ENCODE data around the gene KRT9.

The KRT9 gene

DNA sequence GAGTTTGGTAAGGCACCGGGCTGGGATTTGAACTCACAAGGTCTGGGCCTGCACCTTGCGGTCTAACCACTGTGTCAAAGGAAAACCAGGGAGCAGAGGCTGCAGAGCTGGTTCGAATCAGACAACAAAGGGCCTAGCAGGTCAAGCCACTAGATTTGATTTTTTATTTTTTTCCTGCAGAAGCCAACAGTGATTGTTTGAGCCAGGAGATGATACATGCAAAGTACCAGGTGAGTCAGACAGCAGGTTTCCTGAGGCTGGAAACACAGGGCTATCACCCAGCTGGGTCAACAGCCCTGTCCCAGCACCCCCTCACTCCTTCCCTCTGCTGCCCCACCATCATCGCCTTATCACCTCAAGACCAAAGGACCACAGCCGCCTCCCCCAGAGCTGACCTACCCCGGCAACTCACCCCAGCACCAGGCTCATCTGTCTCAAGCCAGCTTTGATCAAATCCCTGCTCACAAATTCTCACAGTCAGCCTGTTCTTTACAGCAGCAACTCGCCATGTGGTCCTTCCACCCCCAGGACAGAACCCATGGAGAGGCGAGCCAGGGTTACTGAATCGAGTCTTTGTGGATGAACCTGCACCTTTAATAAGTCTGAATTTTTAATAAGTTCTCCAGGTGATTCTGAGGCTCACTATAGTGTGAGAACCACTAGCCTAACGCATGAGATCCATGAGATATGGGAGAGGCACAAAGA lies 30.8 kb downstream of the KRT9 start:
- no peak overlapping the region for H3K4me3 ChIP-seq (ENCODE audit: low read depth, low read length)

DNA sequence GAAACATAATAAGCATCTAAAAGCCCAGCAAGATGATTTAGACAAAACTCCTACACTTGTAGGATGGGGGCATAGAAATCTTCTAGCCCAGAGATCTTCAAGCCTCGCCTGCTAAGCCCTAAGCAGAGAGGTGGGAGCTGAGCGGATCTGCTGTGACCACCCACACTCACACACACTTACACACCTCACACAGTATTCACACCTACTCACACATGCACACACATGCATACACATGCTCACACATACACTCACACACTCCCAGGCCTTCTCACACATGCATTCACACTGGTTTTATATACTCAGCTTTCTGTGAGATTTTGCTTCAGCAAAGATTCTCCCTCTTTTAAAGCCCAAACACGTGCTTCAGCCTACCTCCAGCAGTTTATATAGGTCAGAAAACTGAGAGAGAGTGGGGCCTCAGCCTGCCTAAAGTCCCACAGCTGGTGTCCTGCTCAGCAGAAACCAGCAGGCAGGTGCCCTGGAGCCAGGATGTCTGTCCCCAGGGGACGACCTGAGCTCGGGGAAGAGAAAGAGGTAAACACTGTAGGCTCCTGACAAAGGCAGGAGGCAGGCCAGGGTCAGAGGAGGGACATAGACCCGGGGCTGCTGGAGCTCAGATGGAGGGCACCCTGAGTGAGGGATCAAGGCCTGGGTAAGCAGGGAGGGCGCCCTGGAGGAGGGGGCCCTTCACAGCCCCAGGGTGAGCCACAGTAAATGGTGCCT lies 31.7 kb downstream of the KRT9 start:
- no peak for DNase-seq (ENCODE audit: low read depth)
- TF ChIP-seq, protein P1, sequence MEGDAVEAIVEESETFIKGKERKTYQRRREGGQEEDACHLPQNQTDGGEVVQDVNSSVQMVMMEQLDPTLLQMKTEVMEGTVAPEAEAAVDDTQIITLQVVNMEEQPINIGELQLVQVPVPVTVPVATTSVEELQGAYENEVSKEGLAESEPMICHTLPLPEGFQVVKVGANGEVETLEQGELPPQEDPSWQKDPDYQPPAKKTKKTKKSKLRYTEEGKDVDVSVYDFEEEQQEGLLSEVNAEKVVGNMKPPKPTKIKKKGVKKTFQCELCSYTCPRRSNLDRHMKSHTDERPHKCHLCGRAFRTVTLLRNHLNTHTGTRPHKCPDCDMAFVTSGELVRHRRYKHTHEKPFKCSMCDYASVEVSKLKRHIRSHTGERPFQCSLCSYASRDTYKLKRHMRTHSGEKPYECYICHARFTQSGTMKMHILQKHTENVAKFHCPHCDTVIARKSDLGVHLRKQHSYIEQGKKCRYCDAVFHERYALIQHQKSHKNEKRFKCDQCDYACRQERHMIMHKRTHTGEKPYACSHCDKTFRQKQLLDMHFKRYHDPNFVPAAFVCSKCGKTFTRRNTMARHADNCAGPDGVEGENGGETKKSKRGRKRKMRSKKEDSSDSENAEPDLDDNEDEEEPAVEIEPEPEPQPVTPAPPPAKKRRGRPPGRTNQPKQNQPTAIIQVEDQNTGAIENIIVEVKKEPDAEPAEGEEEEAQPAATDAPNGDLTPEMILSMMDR (IDR thresholded peaks at IDR 0.05; ENCODE audit: low read depth, low read length, missing control alignments), result no peak
- no peak overlapping the region for H3K4me3 ChIP-seq (ENCODE audit: low read depth, low read length)

More for the DNA sequence above, 30.8 kb downstream of the KRT9 start:
- DNase-seq (ENCODE audit: low read depth), result no peak
- TF ChIP-seq, protein P1 (IDR thresholded peaks at IDR 0.05; ENCODE audit: low read depth, low read length, missing control alignments), result no peak

DNA sequence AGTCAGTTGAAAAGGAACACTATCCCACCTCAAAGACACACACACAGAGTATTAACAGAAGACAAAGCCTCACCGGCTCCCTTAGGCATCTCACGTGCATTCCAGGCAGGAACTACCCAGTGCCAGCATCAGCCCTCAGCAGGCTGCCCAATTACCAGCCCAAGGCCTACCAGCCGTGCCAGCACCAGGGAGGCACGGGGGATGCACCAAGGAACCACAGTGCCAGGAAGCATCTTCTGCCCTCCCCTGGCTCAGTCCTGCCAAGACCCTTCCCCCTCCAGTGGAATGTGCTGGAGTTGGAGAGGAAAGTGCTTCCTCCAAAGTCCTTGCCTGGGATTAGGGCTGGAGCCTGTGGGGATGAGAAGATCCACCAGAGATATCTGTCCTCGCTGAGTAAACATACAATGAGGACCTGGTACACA lies 32.8 kb downstream of the KRT9 start:
- TF ChIP-seq, protein P1 (IDR thresholded peaks at IDR 0.05; ENCODE audit: low read depth, low read length, missing control alignments), result no peak
- no peak for DNase-seq (ENCODE audit: low read depth)
- no peak overlapping the region for H3K4me3 ChIP-seq (ENCODE audit: low read depth, low read length)

DNA sequence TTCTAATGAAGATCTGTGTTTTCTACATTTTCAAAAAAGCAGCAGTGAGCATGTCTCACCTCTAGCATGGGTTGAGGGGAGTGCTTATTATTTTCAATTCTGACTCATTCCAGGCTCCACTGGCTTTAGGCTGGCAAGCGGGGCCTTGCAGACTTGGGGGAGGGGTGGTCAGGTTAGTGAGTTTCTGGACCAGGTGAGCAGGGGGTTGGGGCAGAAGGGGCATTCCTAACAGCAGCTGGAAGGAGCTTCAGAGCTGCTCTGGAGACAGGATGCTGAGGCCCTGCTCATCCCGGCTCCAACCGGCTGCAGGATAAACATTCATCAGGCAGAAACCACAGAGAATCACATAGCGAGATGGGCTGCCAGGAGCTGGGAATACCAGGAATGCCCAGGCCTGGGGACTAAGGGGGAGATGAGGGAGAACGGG lies 33.3 kb downstream of the KRT9 start:
- no peak overlapping the region for H3K4me3 ChIP-seq (ENCODE audit: low read depth, low read length)
- TF ChIP-seq, protein P1 (IDR thresholded peaks at IDR 0.05; ENCODE audit: low read depth, low read length, missing control alignments), result no peak
- DNase-seq (ENCODE audit: low read depth), result no peak

DNA sequence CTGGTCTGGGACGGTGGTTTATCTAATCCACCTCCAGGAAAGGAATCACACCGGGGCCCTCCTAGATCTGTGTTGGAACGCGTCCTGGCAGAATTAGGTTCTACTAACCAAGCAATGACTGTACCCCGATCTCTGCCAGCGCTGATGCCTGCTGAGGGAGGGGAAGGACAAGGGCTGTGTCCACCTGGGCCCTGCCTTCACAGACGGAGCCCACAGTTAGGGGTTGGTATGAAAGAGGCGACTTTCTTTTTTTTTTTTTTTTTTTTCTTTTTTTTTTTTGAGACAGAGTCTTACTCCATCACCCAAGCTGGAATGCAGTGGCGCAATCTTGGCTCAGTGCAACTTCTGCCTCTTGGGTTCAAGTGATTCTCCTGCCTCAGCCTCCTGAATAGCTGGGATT lies 33.9 kb downstream of the KRT9 start:
- TF ChIP-seq, protein P1 (IDR thresholded peaks at IDR 0.05; ENCODE audit: low read depth, low read length, missing control alignments), result no peak
- H3K4me3 ChIP-seq (ENCODE audit: low read depth, low read length), result no peak overlapping the region
- DNase-seq (ENCODE audit: low read depth), result no peak

DNA sequence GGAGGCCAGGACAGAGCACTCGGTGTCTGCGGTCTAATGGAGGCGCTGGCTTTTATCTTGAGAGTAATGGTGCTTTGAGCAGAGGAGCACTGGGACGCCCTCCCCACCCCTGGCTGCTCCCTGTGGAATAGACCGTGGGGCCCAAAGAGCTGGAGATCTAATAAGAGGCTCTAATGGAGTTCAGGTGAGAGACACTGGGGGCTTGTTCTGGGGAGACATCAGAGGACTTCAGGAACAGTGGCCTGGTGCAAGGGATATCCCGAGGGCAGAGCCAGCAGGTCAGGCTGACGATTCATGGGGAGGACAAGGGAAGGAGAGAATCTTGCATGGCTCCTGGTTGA lies 34.3 kb downstream of the KRT9 start:
- no peak for DNase-seq (ENCODE audit: low read depth)
- H3K4me3 ChIP-seq (ENCODE audit: low read depth, low read length), result no peak overlapping the region
- TF ChIP-seq, protein P1 (IDR thresholded peaks at IDR 0.05; ENCODE audit: low read depth, low read length, missing control alignments), result no peak

Data from GM12864 (cell line).